Hepatocyte (in vitro differentiated cells): ENCODE measurements around the gene PRTG.

ENCODE experiments used
- EZH2 ChIP-seq: fragments of 200-600 bp; sonication (generic); IDR thresholded peaks from 2 replicates; pipeline ENCODE4 v1.6.1; 2016; ENCODE audit warnings: antibody characterized with exemption, mild to moderate bottlenecking, borderline replicate concordance
- EZH2phosphoT487 ChIP-seq: fragments of 200-600 bp; sonication (generic); IDR thresholded peaks from one replicate; pipeline ENCODE4 v1.6.1; 2018; ENCODE audit warnings: antibody characterized with exemption, mild to moderate bottlenecking, low read depth, moderate library complexity; ENCODE audit not compliant: unreplicated experiment, severe bottlenecking

- TF ChIP-seq EZH2 (no peak), EZH2phosphoT487 (no peak)
These were observed 1.7 kb downstream of the PRTG start for GRCh38 chr15:55740981-55741832.
